ENCODE results near the gene CYFIP1.

CYFIP1 gene

GRCh38 chr15:22855791-22856190, 124.4 kb downstream of the CYFIP1 start:
- DNase-seq (ENCODE audit: extremely low read depth, low read depth): no peak
- no peak overlapping the region for H3K4me3 ChIP-seq (replicated peaks; ENCODE audit: low read depth, low read length)
- TF ChIP-seq, protein P1, sequence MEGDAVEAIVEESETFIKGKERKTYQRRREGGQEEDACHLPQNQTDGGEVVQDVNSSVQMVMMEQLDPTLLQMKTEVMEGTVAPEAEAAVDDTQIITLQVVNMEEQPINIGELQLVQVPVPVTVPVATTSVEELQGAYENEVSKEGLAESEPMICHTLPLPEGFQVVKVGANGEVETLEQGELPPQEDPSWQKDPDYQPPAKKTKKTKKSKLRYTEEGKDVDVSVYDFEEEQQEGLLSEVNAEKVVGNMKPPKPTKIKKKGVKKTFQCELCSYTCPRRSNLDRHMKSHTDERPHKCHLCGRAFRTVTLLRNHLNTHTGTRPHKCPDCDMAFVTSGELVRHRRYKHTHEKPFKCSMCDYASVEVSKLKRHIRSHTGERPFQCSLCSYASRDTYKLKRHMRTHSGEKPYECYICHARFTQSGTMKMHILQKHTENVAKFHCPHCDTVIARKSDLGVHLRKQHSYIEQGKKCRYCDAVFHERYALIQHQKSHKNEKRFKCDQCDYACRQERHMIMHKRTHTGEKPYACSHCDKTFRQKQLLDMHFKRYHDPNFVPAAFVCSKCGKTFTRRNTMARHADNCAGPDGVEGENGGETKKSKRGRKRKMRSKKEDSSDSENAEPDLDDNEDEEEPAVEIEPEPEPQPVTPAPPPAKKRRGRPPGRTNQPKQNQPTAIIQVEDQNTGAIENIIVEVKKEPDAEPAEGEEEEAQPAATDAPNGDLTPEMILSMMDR (IDR thresholded peaks at IDR 0.05; ENCODE audit: low read depth, low read length, missing control alignments): no peak

GRCh38 chr15:22851513-22851912, 128.7 kb downstream of the CYFIP1 start:
- TF ChIP-seq, protein P1 (IDR thresholded peaks at IDR 0.05; ENCODE audit: low read depth, low read length, missing control alignments): no peak
- no peak for DNase-seq (ENCODE audit: extremely low read depth, low read depth)
- H3K4me3 ChIP-seq (replicated peaks; ENCODE audit: low read depth, low read length): no peak overlapping the region

DNA sequence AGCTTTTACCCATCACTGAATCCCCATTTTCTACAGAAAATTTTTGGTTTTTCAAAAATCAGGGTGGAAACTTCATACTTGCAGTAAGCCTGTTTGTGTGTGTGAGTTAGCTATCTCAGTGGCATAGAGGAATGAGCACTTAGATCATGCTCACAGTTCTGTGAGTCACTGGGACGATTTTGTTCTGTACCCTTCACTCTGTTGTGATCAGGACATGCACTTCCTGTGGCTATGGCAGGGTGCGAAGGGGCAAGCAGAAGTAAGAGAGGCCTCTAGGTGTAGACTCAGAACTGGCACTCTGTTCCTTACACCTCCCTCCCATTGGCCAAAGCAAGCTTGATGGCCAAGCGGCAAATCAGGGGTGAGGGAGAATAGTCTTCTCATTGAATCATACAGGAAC, 130.1 kb downstream of the CYFIP1 start:
- TF ChIP-seq, protein P1 (IDR thresholded peaks at IDR 0.05; ENCODE audit: low read depth, low read length, missing control alignments): no peak
- no peak for DNase-seq (ENCODE audit: extremely low read depth, low read depth)
- no peak overlapping the region for H3K4me3 ChIP-seq (replicated peaks; ENCODE audit: low read depth, low read length)

- no peak for DNase-seq (ENCODE audit: extremely low read depth, low read depth)
- TF ChIP-seq, protein P1 (IDR thresholded peaks at IDR 0.05; ENCODE audit: low read depth, low read length, missing control alignments): no peak
Measured at GRCh38 chr15:22846073-22846472, 134.1 kb downstream of the CYFIP1 start.

DNA sequence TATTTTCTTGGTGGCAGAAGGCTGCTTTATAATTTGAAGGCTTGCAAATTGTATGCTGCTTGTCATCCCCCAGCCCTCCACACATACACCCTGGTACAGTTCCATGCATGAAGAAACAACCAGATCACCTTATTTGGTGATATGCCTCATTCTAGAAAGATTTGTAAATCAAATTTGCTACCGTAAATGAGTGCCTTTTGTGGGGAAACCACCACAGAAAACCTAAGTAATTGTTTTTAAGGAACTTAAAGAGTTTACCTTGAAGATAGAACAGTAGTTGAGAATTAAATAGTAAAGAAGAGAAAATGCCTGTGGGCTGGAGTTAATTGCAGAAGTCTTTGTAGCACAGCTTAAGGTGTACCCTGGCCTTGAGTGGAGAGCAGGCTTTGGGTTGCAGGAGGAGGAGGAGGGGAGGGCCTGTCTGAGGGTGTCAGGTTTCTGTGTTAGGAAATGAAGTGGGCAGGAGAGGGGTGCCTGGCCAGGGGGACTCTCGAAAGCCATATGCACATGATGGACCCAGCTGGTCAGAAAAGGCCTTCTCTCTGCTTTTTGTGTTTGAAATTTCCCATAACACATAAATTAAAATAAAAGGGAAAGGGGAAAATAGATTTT, 134.8 kb downstream of the CYFIP1 start:
- DNase-seq (ENCODE audit: extremely low read depth, low read depth): no peak
- TF ChIP-seq, protein P1 (IDR thresholded peaks at IDR 0.05; ENCODE audit: low read depth, low read length, missing control alignments): no peak
- H3K4me3 ChIP-seq (replicated peaks; ENCODE audit: low read depth, low read length): no peak overlapping the region

More at GRCh38 chr15:22846073-22846472, 134.1 kb downstream of the CYFIP1 start:
- H3K4me3 ChIP-seq (replicated peaks; ENCODE audit: low read depth, low read length): no peak overlapping the region

GRCh38 chr15:22844421-22845288, 135.5 kb downstream of the CYFIP1 start:
- DNase-seq (ENCODE audit: extremely low read depth, low read depth): no peak
- H3K4me3 ChIP-seq (replicated peaks; ENCODE audit: low read depth, low read length): no peak overlapping the region
- TF ChIP-seq, protein P1 (IDR thresholded peaks at IDR 0.05; ENCODE audit: low read depth, low read length, missing control alignments): no peak
